NAMALWA (cell line): ENCODE data around the gene DCLK3.
A peak's percentile ranks its signal among the peaks of the same experiment; 100 is the strongest.

Experiments
- DNase-seq: peaks from one replicate; pipeline ENCODE4 v3.0.0-alpha.2; 2015; ENCODE audit warnings: low spot score

The DCLK3 gene

GRCh38 chr3:36763850-36764703, at the start of gene DCLK3:
Gene DCLK3, minus strand, starts transcription at chr3:36764553. Its CDS starts 290 bp downstream, at chr3:36764263.
- no peak for DNase-seq

DNA sequence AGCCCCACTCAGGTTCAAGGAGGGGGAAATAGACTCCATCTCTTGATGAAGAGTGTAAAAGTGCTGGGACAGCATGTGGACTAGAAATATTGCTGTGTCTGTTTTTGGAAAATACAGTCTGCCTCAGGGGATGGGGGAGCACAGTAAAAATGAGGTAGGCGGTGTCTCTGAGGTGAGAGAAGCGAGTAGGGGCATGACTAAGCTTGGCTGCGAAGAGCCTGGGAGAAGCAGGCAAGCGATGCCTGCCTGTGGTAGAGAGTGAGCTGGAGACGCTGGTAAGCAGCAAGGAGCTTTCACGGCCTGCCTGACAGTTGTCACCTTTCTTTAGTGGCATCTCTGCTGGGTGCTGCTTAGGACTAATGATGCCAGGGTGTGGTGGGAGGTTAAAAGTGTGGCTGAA, 49.0 kb upstream of the DCLK3 start:
- DNase-seq: no peak

GRCh38 chr3:36812240-36812639, 47.9 kb upstream of the DCLK3 start:
- DNase-seq: no peak

DNA sequence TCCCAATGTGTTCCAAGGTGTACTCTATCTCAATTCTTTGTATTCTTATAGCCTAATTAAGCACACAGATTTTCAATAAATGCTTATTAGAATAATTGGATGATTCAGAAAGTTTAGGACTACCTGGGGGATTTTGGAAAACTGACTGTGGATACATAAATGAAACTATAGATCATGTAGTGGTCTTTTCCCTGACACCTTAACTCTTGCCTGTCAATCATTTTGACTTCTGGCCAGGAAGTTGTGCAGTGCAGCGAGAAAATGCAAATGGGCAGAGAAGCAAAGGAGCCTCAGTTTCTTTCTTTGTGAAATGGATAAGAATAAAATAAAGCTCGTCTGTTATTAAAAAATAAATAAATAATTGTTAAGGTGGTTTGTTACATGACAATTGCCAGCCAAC, 47.4 kb upstream of the DCLK3 start:
- no peak for DNase-seq

DNA sequence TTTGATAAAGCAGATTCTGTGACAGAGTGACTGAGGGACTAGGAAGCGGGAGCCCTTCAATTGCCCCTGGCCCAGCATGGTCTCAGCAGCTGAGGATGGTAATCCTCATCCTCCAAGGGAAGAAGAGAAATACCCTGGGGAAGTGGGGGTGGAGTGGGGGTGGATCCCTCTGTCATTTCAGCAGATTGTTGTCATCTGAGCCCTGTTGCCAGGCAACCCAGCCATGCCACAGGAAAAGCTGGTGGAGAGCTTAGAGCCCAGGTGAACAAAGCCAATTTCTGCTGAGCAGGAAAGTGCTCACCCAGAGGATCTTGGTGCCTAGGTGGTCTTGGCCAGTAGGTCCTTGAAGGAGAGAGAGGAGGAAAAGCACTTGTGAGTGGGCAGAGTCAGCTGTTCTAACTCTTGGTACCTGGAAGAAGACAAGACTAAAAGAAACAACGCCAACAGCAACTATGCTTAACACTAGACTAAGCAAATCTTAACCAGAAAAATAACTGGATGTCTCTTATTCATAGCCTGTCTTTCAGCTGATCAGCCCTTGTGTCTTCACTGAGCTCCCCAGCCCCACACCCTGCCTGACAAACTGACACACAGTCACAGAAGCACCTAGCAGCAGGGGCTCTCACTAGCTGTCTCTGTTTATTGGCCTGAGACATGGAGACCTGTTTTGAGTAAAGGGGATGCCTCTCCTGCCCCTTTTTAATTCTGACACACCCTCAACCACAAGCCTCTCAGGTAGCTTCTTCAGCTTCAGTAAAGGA, 40.1 kb upstream of the DCLK3 start:
- DNase-seq: no peak

GRCh38 chr3:36803091-36803791, 38.9 kb upstream of the DCLK3 start:
- no peak for DNase-seq

DNA sequence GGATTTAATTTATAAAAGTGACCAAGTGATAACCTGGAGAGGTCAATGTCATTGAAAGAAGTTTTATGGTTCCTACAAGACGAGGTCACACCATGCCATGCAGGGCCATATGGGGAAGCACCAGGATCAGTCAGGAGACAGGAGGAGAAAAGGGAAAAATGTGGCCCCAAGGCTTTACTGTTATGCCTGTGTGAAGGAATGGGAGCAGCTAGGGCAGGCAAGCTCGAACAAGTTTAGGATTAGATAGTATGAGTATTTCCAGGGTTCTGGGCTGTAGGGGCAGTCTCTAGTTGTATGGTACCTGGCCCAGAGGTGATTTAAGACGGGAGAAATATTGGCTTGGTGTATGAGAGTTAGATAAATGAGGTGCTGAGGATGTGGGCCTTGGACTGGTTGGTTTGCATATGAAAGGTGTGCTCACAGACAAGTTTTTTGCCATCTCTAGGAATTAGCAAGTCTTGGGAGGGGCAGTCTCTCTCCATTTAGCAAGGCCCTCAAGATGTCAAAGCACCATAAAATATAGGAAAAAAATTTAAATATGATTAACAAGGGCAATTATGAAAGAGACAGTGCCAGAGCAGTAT, 36.3 kb upstream of the DCLK3 start:
- DNase-seq: no peak

DNA sequence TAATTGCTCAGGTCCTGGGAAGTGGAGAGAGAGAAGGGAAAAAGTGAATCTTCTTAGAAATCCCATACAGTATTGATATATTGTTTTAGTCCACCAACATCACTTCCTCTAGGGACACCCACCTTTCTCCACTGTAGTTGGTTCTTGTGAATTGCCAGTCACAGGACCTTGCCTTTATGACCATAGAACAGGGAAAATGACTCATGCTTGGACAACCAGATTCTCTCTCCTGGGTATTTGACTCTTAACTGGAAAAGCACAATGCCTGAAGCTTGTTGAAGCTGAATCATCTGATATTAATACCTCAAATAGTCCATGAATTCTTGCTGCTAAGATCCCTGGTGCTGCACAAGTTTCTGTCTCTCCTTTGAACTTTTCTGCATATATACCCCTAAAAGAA, 32.5 kb upstream of the DCLK3 start:
- no peak for DNase-seq

GRCh38 chr3:36796161-36796560, 31.8 kb upstream of the DCLK3 start:
- DNase-seq: no peak

DNA sequence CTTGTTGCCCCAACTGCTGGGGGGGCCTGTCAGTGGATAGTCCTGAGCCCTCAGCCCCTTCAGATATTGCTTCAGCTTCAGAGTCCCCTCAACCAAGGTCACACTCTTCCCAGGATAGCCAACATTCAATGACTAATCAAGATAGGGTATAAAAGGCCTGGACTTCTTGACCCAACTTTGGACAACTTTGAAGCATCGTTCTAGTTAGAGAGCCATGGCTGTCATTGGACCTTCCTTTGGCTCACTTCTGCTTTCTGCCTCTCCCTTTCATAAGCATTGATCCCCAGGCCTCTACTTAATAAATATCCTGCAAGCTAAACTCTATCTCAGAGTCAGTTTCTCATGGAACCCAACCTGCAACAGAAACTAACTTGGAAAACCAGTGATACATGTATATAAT, 31.3 kb upstream of the DCLK3 start:
- DNase-seq: no peak

DNA sequence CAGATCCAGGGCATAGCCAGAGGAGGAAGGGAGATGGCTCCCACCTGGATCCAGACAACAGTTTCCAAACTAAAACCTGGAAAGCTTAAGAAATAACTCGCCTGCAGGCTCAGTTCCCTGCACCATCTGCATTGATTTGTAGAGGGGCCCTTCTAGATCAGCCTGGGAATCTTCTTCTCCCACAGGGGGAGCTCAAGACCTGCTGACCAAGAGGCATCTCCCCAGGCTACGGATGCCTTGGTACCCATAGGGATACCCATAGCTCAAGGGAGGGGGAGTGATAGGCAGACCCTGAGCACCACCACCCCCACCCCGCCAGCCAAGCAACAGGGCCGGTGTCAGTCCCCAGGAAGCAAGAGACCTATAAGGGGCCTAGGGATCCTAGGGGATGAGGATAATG, 28.0 kb upstream of the DCLK3 start:
- peak; percentile 64 for DNase-seq

- DNase-seq: no peak
These were observed 26.4 kb upstream of the DCLK3 start for GRCh38 chr3:36790765-36791164.

DNA sequence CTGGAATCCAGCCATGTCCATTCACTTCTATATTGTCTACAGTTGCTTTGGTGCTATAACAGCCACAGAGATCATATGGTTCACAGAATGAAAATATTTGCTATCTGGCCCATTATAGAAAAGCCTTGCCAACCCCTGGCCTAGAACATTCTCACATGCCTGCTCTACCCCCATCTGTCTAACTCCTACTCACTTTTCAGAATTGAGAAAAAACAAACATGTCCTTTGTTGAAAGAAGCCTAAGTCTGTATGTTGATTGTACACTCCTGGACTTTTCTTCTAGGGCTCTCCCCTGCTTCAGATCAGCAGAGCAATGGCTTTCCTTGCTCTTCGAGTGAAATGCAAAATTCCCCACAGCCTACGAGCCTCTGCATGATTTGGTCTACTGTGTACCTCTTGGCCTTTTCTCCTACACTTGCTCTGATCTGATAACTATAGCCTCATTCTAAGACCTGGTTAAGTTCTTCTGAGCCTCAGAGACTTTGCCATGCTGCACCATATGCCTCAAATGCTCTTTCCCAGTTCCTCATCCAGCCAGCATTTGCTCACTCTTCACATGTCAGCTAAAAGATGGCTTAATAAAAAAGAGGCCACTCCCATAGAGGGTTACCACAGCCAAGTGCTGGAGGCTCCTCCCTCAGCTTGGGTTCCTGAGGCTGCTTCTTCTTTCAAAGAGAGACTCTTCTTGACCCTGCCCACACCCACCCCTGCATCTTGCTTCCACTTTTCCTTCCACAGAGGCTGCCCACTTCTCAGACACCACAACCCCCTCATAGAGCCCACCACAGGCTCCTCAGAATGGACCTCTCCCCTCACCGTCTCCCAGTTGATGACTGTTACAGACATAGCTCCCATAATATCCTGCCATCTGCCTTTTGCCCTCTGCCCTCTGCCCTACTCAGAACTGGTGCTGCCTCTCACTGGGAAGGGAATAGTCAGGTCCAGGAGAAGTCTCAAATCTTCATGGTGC, 22.9 kb upstream of the DCLK3 start:
- DNase-seq: no peak

GRCh38 chr3:36784138-36784635, 19.8 kb upstream of the DCLK3 start:
- DNase-seq: no peak

- DNase-seq: no peak
These were observed 13.3 kb upstream of the DCLK3 start for GRCh38 chr3:36777424-36778218.

- no peak for DNase-seq
These were observed 12.1 kb upstream of the DCLK3 start for GRCh38 chr3:36776436-36776835.

GRCh38 chr3:36774052-36774451, 9.7 kb upstream of the DCLK3 start:
- no peak for DNase-seq

DNA sequence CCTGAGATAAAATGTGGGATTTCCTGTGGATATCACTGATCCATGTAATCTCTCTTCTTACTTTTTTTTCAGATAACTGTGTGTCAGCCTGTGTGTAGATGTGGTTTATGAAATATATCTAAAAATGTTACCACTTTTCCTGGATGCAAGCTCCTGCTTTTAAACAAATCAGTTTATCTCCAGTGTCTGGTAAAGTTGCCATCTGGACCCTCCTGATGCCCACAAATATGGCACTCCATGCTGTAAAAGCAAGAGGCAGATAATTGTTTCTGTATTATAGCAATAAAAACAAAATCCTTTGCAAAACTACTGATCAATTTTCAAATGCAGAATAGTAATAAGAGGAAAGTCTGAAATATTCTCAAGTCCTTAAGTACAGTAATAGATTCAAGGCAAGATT, 7.6 kb upstream of the DCLK3 start:
- DNase-seq: no peak

DNA sequence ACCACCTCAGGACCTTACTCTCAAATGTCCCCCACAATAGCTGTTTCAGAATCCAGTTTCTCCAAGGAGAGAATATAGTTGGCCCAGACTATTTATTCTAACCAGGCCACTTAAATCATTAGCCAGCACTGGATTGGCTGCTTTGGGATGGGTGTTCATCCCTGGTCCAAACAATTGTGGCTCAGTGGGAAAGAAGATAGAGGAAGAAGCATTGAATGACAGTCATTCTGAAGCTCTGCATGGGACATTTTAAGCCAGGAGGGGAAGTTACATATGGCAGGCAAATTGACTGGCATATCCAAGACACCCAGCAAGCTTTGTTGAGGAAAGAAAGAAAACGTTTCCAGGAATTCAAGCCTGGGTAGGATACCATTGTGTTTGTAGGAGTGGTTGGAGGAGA, 5.6 kb upstream of the DCLK3 start:
- no peak for DNase-seq

DNA sequence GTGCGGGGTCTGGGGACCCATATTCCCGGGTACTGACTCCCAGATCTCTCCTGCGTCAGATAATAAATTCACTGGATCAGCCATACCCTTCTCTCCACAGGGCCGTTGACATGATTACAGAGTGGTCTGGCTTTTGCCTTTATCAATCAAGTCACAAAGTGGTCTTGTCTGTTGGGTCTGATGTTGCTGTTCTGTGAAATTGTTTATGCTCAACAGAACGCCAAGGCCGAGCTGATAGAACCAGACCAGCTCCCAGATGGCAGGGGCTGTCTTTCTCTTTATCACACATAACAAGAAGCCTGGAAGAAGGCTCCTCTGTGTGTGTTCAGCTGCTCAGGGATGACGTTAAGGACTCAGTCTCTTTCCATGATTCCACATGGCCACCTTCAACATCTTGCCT, 751 bp upstream of the DCLK3 start:
- no peak for DNase-seq
